LNCaP clone FGC (cell line): ENCODE measurements around the gene LRRFIP1.

ENCODE experiments used
- DNase-seq: peaks from one replicate; pipeline ENCODE4 v3.0.0-alpha.2; 2011; ENCODE audit warnings: low read depth
- H3K4me3 ChIP-seq: 2 replicates; pipeline ENCODE4 v1.5.1; 2011; ENCODE audit warnings: mild to moderate bottlenecking, low read depth, low read length, control low read depth
- TF ChIP-seq, protein P1 (sequence below): IDR thresholded peaks from 2 replicates; pipeline ENCODE4 v1.5.1; 2012; ENCODE audit warnings: mild to moderate bottlenecking; ENCODE audit not compliant: control insufficient read depth, insufficient read depth; ENCODE audit errors: extremely low read depth

LRRFIP1 gene

DNA sequence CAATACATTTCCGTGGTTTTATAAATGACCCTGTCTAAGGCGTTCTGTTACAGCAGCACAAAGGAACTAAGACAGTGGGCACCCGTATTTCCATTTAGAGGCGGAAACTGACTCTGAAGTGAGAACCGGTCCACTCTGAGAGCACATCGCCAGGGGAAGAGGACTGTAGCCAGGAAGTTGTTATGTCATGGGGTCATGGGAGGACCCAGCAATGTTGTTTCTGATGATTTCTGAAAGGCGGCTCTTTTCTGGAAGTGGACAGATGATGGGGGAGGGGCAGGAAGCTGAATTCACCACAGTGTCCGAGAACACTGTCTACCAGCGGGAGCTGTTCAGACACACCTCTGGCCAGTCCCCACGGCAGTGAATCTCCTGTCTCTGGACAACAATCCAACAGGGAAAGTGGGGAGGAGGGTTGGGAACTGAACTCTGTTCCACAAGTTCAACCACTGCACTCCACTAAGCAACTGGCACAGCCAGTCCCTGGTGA, 2.1 kb upstream of the LRRFIP1 start:
- no peak overlapping the region for H3K4me3 ChIP-seq
- no peak for DNase-seq
- TF ChIP-seq, protein P1, sequence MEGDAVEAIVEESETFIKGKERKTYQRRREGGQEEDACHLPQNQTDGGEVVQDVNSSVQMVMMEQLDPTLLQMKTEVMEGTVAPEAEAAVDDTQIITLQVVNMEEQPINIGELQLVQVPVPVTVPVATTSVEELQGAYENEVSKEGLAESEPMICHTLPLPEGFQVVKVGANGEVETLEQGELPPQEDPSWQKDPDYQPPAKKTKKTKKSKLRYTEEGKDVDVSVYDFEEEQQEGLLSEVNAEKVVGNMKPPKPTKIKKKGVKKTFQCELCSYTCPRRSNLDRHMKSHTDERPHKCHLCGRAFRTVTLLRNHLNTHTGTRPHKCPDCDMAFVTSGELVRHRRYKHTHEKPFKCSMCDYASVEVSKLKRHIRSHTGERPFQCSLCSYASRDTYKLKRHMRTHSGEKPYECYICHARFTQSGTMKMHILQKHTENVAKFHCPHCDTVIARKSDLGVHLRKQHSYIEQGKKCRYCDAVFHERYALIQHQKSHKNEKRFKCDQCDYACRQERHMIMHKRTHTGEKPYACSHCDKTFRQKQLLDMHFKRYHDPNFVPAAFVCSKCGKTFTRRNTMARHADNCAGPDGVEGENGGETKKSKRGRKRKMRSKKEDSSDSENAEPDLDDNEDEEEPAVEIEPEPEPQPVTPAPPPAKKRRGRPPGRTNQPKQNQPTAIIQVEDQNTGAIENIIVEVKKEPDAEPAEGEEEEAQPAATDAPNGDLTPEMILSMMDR: no peak

DNA sequence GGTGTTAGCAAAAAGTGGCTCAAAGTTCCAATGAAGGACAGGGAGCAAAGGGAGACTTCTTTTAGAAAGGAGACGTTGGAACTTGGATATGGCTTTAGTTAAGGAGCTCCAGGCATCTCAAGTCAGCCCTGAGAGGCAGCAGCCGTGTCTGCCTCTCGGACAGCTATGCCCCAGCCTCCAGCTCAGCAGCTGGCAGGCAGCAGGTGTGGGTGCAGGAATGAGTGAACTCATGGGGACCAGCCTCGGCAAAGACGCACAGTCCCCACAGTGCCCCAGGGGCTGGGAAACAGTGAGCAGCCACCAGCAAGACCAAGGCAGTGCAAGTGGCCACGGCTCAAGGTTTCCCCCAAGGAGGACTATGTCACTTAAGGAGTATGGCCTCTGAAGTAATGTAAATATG, 1.6 kb upstream of the LRRFIP1 start:
- TF ChIP-seq, protein P1: no peak
- DNase-seq: no peak
- H3K4me3 ChIP-seq: no peak overlapping the region

DNA sequence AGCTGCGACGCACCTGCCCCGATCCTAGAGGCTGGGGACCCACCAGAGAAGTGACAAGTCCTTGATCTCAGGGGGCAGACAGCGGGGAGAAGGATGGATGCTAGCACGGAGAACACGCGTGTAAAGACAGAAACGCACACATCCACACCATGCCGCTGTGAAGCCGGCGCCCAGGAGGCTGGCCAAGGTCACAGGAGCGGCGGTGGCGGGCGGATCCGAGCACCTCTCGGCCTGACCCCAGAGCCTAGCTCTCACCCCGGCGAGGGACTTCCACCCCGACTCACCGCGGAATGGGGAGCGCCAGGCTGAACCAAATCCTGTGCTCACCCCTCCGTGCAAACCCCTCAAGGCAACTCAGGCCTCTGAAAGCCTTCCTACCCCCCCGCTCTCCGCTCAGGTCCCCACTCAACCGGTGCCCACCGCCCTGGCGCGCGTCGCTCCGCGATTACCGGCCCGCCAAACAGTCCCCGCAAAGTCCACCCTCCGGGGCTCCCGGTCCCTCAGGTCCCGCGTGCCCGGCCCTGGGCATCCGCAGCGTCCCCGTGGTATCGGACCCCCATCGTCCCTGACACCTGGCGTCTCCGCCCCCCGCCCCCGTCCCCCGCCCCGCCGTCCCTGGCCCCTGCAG, 460 bp upstream of the LRRFIP1 start:
- TF ChIP-seq, protein P1: no peak
- no peak for DNase-seq
- H3K4me3 ChIP-seq: peak overlapping the region; percentile 45

DNA sequence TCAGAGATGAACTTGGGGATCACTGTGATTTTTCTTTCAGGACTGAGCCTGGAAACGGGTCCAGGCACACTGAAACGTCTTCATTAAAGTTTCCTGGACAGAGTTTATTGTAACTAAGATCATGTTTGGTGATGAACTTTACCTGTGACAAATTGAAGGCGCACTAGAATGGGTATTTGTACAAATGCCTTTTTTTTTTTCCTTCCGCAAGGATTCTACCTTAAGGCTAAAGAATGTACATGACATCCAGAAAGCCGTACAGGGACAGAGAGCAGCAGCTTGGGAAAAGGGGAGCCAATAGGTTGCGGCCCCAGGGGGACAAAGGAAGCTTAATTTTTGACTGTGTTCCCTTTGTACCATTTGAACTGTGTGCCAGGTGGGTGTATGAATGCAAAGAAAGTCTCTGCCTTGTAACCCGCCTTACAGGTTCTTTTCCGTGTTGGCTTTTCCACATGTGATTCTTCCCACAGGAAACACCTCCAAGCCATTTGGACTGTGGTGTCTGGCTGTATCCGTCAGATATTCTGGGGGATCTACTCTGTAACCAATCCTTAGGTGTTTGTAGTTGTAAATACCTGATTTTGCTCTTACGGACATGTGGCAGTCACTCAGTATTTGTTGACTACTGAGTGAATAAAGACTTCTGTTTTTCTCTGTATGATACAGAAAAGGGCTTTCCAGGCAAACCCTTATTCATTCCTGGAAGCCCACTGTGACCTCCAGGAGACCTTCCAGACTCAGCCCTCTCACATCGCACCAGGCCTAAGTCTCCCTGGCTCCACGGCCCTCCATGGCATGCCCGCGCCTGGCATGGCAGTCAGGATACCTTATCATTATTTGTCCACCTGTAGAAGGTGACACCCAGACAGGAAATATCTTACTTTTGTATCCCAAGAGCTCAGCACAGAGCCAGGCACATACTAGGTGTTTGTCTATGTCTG, 1.1 kb downstream of the LRRFIP1 start:
- TF ChIP-seq, protein P1: no peak
- H3K4me3 ChIP-seq: peak overlapping the region; percentile 59
- DNase-seq: no peak

DNA sequence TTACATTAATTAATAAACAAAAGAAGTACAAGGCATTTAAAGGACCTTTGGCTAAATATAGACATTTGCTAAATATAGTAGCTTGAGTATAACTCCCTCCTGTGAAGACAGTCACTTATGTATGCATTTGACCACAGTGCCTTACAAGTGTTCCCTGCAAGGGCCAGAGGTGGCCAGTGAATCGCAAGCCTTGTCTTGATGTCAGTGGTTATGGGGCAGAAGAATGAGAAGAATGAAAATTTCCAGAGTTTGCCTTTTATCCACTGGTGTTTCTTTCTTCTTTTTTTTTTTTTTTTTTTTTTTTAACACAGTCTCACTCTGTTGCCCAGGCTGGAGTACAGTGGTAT, 1.8 kb downstream of the LRRFIP1 start:
- TF ChIP-seq, protein P1: no peak
- no peak overlapping the region for H3K4me3 ChIP-seq
- DNase-seq: no peak

DNA sequence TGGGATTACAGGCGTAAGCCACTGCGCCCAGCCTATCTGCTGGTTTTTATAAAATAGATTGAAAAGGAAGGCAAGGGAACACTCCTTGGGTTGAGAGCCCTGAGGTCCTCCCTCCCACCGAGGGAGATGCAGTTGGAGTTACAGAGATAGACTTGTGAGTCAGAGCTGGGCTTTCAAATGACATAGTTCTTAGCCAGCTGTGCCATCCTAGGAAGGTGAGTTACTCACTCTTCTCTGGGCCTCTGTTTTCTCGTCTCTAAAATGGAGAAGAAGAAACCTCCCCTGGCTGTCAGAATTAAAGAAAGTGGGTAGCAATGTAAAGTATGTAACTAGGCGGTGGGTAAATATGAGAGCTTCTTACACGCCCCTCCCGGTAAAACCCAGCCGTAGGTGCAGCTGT, 2.4 kb downstream of the LRRFIP1 start:
- DNase-seq: no peak
- H3K4me3 ChIP-seq: no peak overlapping the region
- TF ChIP-seq, protein P1: no peak
